Cortex of kidney (tissue), 1 donor: ENCODE results near the gene BCL2L11.

Source experiments
- DNase-seq: peaks from one replicate; lab custom pipeline; 2025; lab: John Stamatoyannopoulos, UW

The BCL2L11 gene

GRCh38 chr2:111143107-111143842, 22.6 kb downstream of the BCL2L11 start:
- no peak for DNase-seq

DNA sequence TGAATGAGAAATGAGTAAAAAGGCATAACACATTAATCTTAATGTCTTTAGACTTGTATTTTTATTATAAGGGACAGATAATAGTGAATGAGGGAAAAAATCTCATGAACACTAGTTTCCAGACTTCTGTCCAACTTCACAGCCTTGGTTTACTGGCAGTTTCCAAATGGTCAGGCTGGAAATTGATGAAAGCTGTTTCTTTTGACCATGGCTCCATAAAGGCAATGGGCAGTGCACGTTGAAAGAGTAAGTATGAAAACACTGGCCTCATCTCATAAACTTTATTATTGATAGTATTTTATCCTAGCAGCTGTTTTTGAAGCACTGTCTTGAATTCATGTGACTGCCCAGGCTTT, 23.1 kb downstream of the BCL2L11 start:
- DNase-seq = no peak

DNA sequence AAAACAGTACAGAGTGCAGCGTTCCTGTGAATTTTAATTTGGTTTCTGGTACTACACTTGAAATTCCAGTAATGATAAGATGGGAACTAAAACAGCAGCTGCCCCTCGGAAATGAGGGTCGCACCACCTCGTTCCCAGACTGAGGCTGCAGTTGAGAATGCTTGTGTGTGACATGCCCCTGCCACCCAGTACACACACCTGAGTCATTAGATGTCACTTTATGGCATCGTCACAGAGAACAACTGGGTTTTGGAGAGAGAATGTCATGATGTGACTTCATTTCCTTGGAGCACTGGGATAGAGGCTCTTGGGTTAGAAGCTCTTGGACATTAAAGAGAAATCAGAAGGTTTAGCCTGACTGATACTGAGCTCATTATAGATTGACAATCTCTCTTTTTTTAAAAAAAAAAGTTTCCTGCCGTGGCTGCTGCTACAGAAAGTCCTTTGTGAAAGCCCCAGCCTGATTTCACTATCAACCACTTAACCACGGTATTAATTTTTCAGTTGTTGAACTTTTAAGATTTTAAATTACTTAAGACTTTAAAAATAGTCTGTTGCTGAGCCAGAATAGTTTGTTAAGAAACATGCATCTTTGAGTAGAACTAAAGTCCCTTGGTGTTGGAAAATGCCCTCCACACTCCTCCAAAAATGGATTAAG, 24.5 kb downstream of the BCL2L11 start:
- no peak for DNase-seq

GRCh38 chr2:111145951-111146350, 25.2 kb downstream of the BCL2L11 start:
- DNase-seq = no peak

- no peak for DNase-seq
These were observed 27.6 kb downstream of the BCL2L11 start for GRCh38 chr2:111148225-111148873.

DNA sequence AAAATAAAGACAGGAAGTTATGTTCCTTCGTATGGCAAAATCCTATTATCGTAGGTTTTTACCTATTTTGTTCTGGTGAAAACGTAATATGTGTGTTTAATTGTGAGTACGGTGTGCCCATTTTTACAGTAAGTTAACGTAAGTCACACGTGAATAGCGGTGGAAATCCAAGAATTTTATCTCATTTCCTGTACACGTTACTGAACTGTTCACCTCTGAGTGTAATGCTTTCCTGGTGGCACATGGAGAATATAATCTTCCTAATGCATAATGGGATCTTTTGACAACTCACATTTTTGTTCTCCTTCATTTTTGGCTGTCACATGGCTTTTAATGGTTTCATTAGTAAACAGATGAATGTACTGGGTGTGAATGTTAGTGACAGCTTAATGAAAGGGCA, 28.2 kb downstream of the BCL2L11 start:
- DNase-seq = no peak

DNA sequence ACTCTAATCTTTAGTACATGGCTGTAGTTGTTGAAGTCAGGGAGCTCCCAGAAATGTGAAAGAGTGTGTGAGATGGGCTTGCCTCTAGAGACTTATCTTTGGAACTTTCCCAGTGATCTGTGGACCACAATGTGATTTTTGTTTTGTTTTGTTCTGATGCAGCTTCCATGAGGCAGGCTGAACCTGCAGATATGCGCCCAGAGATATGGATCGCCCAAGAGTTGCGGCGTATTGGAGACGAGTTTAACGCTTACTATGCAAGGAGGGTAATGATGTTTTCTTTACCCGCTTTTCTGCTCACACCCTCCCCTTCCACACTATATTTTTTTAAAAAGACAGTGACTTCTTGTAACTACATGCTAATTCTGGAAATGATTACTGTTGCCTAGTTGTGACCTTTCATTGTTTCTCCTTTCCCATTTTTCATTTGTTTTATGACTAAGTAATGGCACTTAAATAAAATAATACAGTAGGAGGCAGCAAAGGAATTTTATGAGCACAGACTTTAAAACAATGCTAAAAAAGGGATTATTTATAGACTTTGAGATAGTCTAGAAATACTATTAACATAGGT, 29.3 kb downstream of the BCL2L11 start:
- no peak for DNase-seq

- no peak for DNase-seq
These were observed 34.0 kb downstream of the BCL2L11 start for GRCh38 chr2:111154758-111155157.

GRCh38 chr2:111155610-111156009, 34.9 kb downstream of the BCL2L11 start:
- no peak for DNase-seq

GRCh38 chr2:111156529-111156928, 35.8 kb downstream of the BCL2L11 start:
- DNase-seq = no peak

- DNase-seq = no peak
These were observed 36.5 kb downstream of the BCL2L11 start for GRCh38 chr2:111157071-111157661.

GRCh38 chr2:111157798-111158197, 37.1 kb downstream of the BCL2L11 start:
- DNase-seq = no peak

DNA sequence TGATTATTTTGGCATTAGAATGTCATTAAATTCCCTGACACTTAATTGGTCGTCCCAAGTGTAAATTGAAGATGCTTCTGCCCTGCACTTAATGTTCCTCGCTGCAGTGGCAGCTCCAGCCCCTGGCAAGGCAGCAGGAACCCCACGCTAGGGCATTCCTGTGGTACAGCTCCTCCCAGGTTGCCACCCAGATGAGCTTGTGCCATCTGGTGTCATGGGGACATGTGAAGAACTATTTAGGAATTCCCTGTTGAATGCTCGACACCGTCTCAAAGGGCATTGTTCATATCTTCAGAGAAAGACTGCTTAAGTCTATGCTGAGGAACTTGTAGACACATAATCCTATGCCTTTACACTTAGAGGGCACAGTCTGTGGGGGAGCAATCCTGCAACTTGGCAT, 38.9 kb downstream of the BCL2L11 start:
- DNase-seq = no peak

GRCh38 chr2:111160758-111161157, 40.0 kb downstream of the BCL2L11 start:
- no peak for DNase-seq

DNA sequence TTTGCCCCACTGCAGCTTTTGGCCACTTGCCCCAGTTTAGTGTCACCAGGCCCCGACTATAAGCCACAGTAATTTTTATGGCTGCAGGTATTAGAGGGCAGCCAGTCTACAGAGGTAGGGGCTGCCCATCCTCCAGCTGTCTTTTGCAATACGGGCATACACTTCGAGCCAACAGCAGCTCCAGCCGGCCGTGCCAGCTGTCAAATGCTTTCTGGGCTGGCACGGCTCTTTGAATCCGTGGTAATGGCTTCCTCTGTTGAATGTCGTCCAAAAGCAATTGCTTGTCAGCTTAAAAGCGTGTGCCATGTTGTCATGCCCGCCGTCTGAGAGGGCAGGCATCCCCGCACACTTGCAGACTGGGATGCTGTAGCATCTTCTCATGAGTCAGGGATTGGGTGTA, 41.3 kb downstream of the BCL2L11 start:
- DNase-seq = no peak

GRCh38 chr2:111162718-111163331, 42.1 kb downstream of the BCL2L11 start:
- DNase-seq = no peak

GRCh38 chr2:111164078-111164477, 43.4 kb downstream of the BCL2L11 start:
- DNase-seq = no peak

DNA sequence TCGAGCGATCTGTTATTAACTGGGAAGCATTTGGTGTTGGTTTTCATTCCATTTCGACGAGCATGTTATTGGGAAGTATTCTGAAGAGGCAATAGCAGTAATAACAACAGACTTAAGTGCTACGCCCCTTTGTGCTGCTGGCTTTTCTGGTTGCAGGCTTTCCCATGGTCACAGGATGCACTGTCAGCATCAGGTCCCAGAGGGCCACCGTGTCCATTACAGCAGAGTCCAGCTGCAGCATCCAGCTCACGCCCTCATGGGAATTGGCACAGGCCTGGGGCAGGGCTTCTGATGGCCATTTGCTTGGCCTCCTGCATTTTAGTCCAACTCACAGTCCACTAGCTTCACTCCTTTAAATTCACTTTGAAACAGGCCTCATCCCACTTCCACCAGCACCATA, 44.4 kb downstream of the BCL2L11 start:
- no peak for DNase-seq

GRCh38 chr2:111166115-111166514, 45.4 kb downstream of the BCL2L11 start:
- no peak for DNase-seq

DNA sequence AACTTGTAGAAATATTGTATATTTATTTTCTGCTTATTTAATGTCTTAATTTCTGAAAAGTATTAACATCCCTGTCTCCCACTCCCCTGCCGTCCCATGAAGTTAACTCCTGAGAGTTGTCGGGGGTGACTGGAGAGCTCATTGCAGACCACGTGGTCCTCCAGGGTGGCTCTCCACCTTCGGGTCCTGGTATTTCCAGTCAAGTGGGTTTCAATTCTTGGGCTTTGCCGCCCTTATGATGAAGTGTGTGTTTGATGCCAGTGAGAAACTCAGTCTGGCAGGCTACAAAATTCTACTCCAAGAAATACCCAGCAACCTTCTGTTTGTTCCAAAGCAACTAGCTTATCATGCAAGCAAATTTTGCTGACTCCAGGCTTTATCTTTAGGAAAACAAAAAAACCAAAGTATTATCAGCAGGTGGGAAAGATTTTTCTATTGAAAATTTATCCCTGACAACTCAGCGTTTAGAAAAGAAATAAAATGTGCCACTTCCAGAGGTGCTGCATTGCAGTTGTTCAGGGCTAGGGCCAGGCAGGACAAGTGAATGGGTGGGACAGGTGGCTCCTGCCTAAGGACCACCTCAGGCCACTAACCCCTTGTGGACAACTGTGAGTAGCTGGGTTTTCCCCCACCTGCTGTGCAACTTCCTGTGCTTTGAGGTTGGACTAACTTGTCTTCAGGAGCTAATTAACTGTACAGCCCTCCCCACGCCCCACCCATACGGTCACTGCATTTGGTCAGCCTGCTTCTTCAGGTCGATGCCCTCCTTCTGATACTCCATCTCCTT, 46.6 kb downstream of the BCL2L11 start:
- DNase-seq = no peak

- DNase-seq = no peak
These were observed 47.1 kb downstream of the BCL2L11 start for GRCh38 chr2:111167863-111168162.
